HG03097 (cell line): Measurements from ENCODE around the gene NOS2.
A peak's percentile ranks its signal among the peaks of the same experiment; 100 is the strongest.

Experiments
- ATAC-seq: cut with Tn5 transposase; IDR thresholded peaks from one replicate; pipeline ENCODE4 v1.9.1; 2021; ENCODE audit not compliant: unreplicated experiment, low FRiP score

Gene NOS2

DNA sequence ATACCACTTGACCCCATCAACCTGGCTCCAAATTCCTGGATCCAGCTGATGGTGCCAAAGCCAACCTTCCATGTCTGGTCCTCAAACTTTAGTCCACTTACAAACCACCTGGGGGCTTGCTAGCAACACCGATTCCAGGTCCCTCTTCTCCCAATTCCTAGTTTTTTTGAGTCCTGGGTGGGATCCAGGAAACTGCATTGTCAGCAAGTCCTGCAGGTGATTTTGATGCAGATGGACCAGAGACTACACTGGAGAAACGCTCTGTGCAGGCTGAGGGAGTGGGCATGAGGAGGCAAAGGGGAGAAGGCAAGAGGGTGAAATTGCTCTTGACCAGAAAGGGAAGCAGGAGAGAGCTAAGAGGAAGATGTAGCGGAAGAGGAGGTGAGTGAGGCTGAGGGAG lies 21.0 kb upstream of the NOS2 start:
- ATAC-seq: no peak

DNA sequence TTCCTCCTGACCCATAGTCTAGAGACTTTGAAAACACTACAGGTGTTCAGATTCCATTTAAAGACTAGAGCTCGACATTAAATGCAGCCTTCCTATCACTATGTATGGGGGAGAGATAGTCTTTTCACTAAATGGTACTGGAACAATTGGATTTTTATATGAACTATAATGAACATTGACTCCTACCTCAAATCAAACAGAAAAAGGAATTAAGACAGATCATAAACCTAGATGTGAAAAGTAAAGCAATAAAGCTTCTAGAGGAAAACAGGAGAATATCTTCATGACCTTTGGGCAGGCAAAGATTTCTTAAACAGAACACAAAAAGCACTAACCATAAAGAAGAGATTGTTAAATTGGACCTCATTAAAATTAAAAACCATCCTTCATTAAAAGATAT lies 18.8 kb upstream of the NOS2 start:
- no peak for ATAC-seq

DNA sequence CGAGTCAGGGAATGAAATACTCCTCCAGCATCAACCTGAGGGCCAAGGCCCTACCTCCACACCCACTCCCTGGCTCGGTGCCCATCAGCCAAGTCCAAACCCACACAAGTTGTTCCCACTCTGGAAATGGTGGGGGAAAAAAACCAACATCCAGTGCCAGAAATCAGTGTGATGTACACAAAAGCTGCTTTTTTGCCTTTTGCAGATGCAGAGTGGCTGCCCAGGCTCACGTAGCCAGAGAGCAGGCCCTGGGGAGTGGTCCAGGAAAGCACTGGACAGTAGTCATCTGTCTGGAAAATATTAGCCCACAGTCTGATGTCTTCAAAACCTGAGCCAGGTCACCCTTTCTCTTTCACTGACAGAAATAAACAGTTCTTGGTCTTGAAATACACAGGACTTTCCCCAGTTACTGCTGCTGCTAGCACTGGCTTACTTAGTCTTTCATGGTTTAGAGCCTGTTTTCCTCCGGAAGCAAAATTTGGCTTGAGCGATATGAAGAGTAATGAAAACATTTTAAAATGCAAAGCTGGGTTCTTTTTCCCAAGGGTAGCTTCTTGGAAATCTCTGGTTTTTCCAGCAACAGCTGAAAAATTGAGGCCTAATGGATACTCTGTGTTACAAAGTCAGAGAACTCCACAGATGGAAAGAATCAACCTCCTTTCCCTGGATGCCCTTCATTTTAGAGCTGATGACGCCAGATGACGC lies 18.2 kb upstream of the NOS2 start:
- no peak for ATAC-seq

DNA sequence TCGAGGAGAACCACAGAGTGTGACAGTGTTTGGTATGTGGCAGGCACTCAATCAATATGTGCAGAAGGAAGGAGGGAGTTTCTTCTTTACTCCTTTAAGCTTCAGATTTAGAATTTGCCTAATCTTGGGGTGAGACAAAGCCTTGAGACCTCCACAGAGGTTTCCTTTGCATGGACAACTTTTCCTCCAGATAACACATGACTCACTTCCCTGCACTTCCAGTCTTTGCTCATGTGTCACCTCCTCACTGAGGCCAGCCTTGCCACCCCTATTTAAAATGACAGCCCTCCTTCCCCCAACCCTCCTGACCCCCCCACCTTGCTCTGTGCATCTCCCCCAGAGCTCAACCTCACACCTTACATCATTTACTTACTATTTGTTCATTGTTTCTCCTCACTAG lies 17.4 kb upstream of the NOS2 start:
- no peak for ATAC-seq

DNA sequence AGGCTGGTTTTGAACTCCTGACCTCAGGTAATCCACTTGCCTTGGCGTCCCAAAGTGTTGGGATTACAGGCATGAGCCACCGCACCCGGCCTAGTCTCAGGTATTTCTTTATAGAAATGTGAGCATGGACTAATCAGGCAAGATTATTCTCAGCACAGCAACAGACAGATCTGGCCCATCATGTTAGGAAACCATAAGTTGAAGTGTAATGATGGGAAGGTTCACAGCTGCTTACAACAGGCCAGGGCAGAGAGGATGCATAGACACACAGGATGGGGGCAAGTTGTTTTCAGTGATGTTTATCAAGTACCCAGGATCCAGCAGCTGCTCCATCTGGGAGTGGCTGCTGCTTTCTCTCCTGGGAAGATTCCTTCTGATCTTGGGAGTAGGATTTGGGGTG lies 16.6 kb upstream of the NOS2 start:
- no peak for ATAC-seq

DNA sequence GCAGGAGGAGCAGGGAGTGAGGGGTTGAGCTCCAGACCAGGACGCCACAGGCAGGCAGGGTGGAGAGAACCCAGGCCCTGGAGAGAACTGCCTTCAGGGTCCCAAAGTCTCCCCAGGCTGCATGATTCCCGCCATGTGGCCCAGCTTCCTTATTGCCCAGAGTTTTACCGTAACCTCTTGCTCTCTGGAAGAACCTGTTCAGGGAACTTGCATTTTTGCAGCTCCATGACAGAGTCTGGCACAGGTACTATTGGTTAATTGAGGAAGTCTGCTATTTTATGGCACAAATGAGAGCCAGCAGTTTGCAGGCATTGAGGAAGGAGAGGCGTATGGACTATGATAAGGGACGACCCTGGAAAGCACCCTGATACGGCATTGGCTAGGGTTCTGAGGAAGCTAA lies 11.6 kb upstream of the NOS2 start:
- ATAC-seq: no peak

DNA sequence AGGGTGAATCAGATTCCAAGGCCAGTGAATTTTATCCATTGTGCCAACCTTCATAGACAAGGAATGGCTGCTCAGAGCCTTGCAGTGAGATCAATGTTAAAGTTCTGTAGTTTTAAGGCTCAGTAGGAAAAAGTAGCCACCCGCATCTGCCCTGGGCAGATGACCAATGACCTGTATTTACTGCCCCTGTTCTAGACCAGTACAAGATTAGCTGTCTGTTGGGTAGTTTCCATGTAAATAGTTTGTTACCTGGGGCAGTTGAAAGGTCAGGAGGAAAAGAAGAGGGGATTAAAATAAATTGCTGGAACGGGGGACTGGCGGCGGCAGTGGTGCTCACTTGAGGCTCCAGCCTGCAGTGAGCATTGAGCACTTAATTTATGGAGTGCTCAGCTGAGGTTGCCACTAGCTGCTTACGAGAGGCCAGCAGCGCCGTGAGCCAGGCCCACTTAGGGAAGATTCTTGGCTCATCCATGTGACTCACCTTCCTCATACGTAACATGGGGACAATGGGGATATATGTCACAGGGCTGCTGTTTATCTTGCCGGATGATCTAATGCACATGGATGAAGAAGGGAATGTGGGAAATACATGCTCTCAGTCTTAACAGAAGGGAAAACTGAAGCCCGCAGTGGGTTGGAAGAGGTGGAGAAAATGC lies 10.7 kb upstream of the NOS2 start:
- ATAC-seq: no peak

DNA sequence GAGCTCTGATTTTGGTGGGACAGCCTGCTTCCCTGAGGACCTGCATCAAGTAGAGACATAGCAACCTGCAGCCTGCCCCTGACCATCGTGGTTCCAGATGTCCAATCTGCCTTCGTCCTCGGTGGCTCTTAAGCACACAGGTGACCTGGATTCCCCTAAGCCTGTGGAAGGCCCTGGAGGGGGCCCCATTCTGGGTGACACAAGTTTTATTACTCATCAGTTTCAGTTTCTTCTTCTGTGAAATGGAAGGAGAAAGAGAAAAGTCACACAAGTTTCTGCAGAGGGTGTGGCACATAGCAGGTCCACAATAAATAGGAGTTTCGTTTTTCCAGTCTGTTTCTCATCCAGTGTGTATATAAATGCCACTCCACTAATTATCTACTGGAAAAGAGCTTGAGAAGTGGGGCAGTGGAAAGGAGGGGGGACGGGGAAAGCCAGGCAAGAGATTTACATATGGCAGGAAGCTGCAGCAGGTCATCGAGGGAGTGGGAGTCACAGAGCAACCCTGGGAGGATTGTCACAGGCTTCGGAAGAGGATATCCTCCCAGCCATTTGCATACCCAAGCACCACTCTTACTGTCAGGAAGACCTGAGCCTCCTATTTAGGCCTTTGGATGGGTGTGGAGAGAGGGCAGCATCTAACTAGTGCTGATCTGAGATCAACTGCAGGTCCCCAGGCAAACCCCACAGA lies 10.0 kb upstream of the NOS2 start:
- ATAC-seq: peak; percentile 42

DNA sequence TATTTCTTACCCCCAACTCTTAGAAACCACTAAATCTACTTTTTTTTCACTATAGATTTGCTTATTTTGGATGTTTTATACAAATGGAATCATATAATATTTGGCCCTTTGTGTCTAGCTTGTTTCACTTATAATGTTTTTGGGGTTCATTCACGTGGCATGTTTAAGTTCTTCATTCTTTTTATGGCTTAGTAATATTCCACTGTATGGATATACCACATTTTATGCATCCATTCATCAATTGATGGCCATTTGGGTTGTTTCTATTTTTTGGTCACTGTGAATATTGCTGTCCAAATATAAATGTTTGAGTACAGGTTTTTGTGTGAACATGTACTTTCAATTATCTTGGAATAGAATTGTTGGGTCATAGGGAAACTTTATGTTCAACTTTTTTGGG lies 9.2 kb upstream of the NOS2 start:
- ATAC-seq: no peak

DNA sequence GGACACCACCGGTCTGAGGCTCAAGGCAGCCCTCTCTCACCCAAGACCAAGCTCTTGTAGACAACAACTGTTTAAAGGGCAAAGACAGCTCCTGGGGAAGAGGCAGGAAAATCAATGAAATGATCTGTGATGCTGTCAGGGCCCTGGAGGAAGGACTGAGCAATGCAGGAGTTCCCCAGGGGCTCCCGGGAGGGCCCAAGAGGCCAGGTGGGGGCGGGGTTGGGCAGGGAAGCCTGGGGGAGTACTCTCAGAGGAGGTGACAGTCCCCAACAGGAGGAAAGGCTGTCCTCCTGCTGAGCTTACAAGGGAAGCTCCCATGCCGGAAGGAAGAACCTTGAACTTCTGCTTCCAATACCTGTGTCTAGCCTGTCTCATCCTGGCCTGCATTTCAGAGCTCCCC lies 8.3 kb upstream of the NOS2 start:
- ATAC-seq: no peak

DNA sequence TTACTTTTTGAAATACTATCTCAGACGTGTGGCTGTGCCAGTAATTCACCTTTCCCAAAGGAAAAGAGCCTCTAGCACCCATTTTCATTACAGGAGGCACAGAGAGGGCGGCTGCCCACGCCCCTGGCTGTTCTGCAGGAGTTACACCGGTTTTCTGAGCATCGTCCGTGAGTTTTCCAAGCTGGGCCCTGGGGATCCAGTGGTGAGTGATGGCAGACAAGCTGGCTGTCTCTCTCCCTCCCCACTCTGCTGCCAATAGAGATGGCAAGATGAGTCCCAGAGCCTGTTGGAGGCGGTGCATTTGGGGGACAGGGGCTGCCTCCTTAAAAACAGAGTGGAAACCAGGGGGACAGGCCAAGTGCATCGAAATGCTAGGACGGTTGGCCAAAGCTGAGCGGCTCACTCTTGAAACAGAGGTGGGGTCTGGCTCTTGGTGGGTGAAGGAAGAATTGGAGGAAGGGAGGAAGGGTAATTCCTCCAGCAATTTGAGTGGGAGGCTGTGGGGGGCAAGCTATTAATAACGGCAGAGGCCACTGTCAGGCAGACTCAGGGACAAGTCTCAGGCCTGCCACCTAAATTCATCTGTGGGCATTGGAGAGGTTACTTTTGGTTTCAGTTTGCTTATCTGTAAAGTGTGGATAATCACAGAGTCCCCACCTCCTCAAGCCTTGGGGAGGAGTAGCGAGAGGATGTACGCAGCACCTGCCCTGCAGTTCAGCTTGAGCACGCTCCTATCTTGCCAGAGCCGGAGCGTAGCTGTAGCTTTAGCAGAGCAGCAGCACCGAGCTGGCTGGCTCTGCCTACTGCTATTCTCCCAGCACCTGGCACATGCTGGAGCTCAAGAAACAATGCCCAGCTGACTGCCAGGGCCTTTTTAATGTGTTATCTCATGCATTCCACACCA lies 7.5 kb upstream of the NOS2 start:
- ATAC-seq: peak; percentile 56

DNA sequence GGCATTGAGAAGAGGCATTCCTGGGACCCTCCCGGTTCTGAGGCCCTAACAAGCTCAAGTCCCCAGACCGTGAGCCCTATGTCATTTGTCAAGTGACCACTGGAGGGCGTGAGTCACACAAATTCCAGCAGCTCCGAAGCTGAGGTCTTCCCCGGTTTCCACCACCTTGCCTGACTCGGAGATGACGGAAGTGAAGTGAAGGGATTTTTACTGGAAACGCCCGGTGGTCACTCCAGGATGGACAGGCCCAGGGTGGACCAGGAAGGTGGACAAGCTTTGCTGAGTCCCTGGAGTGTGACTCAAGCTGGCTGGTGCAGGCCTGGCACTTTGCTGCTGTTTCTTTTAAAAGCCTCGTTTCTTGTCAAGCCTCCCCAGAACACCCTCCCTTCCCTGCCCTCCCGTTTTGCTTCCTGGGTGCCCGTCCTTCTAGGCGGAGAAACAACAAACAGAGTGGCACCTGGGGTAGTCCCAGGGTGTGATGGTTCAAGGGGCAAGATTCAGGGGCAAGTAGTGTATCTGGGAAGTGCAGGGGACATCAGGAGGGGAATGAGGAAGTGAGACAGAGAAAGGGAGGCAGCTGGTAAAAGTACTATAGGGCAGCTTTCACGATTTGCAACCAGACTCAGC lies 5.3 kb upstream of the NOS2 start:
- ATAC-seq: peak; percentile 32

DNA sequence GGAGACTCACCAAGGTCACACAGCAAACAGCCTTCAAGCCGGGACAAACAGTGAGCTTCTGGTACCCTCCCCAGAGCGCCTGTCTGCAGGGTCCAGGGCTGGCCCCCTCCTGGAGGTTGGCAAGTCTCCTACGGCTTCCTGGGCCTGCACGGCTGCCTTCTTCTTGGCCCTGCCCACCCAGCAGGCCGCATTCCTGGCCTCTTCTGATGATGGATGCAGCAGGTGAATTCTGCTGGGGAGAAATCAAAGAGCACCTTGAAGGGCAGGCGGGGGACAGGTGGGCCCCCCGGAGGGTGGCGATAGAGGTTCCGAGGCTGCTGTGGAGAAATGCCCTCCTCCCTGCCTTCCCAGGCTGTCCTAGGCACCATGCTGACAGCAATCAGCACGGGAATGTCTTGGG lies 3.8 kb upstream of the NOS2 start:
- ATAC-seq: no peak

DNA sequence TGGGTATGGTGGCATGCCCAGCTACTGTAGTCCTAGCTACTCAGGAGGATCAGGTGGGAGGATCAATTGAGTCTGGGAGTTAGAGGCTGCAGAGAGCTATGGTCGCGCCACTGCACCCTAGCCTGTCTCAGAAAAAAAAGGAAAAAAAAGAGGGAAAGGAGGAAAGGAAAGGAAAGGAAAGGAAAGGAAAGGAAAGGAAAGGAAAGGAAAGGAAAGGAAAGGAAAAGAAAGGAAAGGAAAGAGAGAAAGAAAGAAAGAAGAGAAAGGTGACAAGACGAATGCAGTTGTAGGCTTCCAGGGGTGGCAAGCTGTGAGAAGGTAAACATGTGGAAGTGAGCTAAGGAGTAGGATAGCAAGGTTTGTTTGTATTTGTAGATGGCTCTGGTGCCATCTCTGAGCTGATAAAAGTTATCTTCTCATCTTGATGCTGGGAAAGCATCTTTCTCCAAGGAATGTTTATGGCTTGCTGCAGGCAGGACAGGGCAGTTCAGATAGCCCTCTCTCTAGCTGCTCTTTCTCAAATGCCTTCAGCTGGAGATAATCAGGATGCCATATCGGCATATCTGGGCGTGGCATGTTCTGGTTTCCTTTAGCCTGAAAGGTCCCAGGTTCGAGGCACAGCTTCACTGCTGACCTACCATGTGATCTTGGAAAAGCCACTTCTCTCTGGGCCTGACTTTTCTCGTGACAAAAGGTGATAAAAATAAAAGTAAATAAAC lies 2.8 kb upstream of the NOS2 start:
- ATAC-seq: no peak

DNA sequence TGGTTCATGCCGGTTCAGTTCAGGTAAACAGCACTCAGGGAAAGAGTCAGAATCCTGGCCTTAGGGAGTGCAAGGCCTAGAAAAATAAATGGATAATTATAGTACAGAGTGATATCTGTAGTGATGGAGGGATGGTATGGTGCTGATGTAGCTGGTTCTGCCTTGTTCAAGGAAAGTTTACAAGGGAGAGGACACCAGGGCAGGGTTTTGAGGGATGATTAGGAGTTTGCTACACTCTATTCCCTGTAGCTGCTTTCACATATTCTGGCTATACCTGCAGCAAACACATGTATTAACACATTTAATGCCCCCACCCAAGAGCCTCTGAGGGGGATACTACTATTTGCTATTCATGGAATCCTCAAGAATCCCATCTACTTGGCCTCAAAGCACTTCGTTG lies 1.7 kb upstream of the NOS2 start:
- ATAC-seq: no peak

DNA sequence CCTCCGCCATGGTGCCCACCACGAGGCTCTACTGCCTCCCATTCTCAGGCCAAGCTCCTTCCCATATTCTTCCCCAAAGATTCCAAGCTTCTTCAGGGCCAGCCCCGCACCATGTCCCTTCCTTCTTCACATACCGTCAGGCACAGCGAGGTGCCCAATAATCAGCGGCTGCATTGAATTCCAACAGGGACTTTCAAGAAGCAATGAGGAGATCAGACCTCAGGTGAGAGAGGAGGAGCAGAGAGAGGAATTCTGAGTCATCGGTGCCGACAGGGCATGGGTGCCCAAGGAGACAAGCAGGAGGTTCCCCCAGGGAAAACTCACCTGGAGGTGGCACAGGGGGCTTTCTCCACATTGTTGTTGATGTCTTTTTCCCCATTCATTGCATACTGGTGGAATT lies 2.0 kb downstream of the NOS2 start:
- no peak for ATAC-seq

DNA sequence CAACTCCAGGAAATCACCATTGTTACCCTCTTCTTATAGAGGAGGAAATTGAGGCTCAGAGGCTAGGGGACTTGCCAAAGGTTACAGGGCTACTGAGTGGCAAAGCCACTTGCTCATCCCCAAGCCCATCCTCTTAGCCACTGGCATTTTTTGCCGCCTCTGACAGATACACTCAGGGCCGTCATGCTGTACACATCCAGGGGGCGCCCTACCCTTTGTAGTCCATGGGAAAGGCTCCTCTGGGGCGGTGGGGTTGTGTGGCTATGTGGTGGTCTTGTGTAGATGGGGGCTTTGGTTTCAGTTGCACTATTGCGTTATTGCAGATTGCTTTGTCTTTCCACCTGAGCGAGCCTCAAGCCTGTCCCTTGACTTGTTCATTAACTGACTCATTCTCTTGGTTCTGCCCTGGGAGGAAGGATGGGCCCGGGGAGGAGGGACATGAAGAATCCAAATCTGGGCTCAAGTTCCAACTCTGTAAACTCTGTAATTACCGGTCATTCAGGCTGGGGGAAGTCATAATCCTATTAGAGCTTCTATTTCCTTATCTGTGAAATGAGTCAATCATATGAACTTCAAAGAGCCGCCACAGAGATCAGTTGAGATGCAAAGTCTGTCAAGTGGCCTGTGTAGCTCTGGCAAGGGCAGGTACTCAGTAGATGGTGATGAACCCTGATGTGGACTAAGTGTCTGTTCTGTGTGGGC lies 2.8 kb downstream of the NOS2 start:
- ATAC-seq: no peak

DNA sequence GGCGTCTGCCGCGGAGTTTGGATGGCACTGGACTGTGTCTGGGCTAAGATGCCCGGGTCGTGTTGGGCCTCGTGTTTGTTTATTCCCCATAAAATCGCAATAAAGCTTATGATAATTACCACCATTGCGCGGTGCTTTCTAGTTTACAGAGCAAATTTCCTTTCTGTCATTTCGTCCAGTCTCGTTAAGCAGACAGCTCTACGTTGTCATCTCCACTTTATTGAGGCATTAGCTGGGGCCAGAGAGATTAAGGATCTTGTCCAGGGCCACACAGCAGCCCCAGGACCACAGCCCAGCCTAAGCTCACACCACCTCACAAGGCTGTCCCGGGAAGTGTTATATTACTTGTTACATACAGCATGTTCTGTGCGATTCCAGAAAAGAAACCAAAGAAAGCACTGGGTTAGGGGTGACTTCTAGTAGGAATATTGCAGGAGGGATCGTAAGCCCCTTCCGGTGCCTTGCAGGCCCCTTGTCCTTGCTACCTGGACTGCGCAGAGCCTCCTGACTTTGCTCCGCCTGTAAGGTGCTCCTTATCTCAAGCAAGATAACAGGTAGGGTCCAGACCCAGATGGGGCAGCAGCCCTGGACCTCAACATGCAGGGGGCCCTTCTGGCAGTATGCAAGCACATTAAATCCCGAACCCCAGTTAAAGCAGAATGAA lies 6.3 kb downstream of the NOS2 start:
- no peak for ATAC-seq
